OCI-LY7 (cell line): ENCODE data around the gene PRKCA.

Source experiments
- EZH2phosphoT487 ChIP-seq: fragments of 200-600 bp; sonication (generic); IDR thresholded peaks from 2 replicates; pipeline ENCODE4 v1.6.1; 2018; ENCODE audit warnings: low read depth, borderline replicate concordance, mild to moderate bottlenecking, mixed run types, antibody characterized with exemption, low read length, moderate library complexity, mixed read lengths
- TF ChIP-seq, protein P1 (sequence below): fragments of 200-600 bp; sonication (generic); conservative IDR thresholded peaks from 2 replicates; pipeline ENCODE4 v1.5.1; 2014; ENCODE audit warnings: mild to moderate bottlenecking, antibody characterized with exemption, low read length, moderate library complexity, mixed read lengths

- TF ChIP-seq, protein P1, sequence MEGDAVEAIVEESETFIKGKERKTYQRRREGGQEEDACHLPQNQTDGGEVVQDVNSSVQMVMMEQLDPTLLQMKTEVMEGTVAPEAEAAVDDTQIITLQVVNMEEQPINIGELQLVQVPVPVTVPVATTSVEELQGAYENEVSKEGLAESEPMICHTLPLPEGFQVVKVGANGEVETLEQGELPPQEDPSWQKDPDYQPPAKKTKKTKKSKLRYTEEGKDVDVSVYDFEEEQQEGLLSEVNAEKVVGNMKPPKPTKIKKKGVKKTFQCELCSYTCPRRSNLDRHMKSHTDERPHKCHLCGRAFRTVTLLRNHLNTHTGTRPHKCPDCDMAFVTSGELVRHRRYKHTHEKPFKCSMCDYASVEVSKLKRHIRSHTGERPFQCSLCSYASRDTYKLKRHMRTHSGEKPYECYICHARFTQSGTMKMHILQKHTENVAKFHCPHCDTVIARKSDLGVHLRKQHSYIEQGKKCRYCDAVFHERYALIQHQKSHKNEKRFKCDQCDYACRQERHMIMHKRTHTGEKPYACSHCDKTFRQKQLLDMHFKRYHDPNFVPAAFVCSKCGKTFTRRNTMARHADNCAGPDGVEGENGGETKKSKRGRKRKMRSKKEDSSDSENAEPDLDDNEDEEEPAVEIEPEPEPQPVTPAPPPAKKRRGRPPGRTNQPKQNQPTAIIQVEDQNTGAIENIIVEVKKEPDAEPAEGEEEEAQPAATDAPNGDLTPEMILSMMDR: no peak
- no peak for TF ChIP-seq EZH2phosphoT487
Measured at GRCh38 chr17:66782851-66783250, 480.4 kb downstream of the PRKCA start.
